Stimulated activated CD4-positive, alpha-beta T cell treated with anti-CD3 and anti-CD28 coated beads, Interleukin-12 subunit alpha, Interleukin-12 subunit beta, amount 100 ng/mL, for 4 hours (primary cell): ENCODE data around the gene STXBP2.

Experiments
- DNase-seq: peaks from one replicate; pipeline ENCODE4 v3.0.0-alpha.2; 2020

Gene STXBP2

GRCh38 chr19:7657131-7657751 lies 20.3 kb downstream of the STXBP2 start:
- no peak for DNase-seq

GRCh38 chr19:7658219-7658686 lies 21.3 kb downstream of the STXBP2 start:
- DNase-seq = no peak

- DNase-seq = no peak
These were observed 25.0 kb downstream of the STXBP2 start for GRCh38 chr19:7661744-7662538.

GRCh38 chr19:7662657-7663056 lies 25.7 kb downstream of the STXBP2 start:
- DNase-seq = no peak

- no peak for DNase-seq
These were observed 26.8 kb downstream of the STXBP2 start for GRCh38 chr19:7663706-7664105.

GRCh38 chr19:7665076-7665475 lies 28.2 kb downstream of the STXBP2 start:
- DNase-seq = no peak

GRCh38 chr19:7668842-7669241 lies 31.9 kb downstream of the STXBP2 start, which contains the start of gene RETN:
Gene RETN (plus strand): TSS chr19:7669049. CDS start chr19:7669327, 278 bp downstream.
- DNase-seq = no peak

GRCh38 chr19:7669641-7670040 lies 32.7 kb downstream of the STXBP2 start:
- DNase-seq = no peak

- no peak for DNase-seq
These were observed 33.4 kb downstream of the STXBP2 start for GRCh38 chr19:7670150-7670783.

- DNase-seq = no peak
These were observed 33.9 kb downstream of the STXBP2 start for GRCh38 chr19:7670790-7671189.

- DNase-seq = no peak
These were observed 35.6 kb downstream of the STXBP2 start for GRCh38 chr19:7672522-7672921.

GRCh38 chr19:7674010-7675005 lies 37.4 kb downstream of the STXBP2 start:
- DNase-seq = peak; percentile 30

- DNase-seq = no peak
These were observed 39.5 kb downstream of the STXBP2 start for GRCh38 chr19:7676376-7676775.

- no peak for DNase-seq
These were observed 39.9 kb downstream of the STXBP2 start, which contains the start of gene MCEMP1 for GRCh38 chr19:7676854-7677253. Gene MCEMP1 (plus strand): TSS chr19:7677090. CDS start chr19:7677121, 31 bp downstream.

- DNase-seq = no peak
These were observed 40.9 kb downstream of the STXBP2 start for GRCh38 chr19:7677669-7678311.

GRCh38 chr19:7678971-7679751 lies 42.3 kb downstream of the STXBP2 start:
- peak; percentile 52 for DNase-seq

- DNase-seq = no peak
These were observed 43.1 kb downstream of the STXBP2 start for GRCh38 chr19:7679771-7680605.

- DNase-seq = peak; percentile 87
These were observed 43.9 kb downstream of the STXBP2 start, which contains the start of gene TRAPPC5 for GRCh38 chr19:7680606-7681339. Gene TRAPPC5 (plus strand): TSS chr19:7680833. CDS start chr19:7682254, 1,421 bp downstream.
